Prostate gland (tissue), 2 donors: ENCODE measurements around the gene ABL2. TPM values are rescaled to one million over a fixed set of nuclear protein-coding genes. Genes with fewer than 3 reads are reported as not detected.

ENCODE experiments used
- DNase-seq: peaks from one replicate; pipeline ENCODE4 v3.0.0-alpha.2; 2019; ENCODE audit warnings: low spot score
- H3K27ac ChIP-seq, 2 donors: fragments of 200-600 bp; sonication (generic); 2 replicates each; pipeline ENCODE4 v1.5.1; 2017 to 2019
- H3K27me3 ChIP-seq: fragments of 200-600 bp; sonication (generic); replicated peaks from 2 replicates; pipeline ENCODE4 v1.5.1; 2019; ENCODE audit not compliant: insufficient read depth
- H3K36me3 ChIP-seq, 2 donors: fragments of 200-600 bp; sonication (generic); 1 replicate in 1 of 2; 2 replicates in 1 of 2; pipeline versions ENCODE4 v1.5.1 to v1.8.1; 2017 to 2019
- H3K4me1 ChIP-seq: fragments of 200-600 bp; sonication (generic); replicated peaks from 2 replicates; pipeline ENCODE4 v1.5.1; 2019
- H3K4me3 ChIP-seq, 2 donors: fragments of 200-600 bp; sonication (generic); 2 replicates each; pipeline ENCODE4 v1.5.1; 2017 to 2019
- H3K9me3 ChIP-seq: fragments of 200-600 bp; sonication (generic); 2 replicates; pipeline ENCODE4 v1.5.1; 2017
- CTCF ChIP-seq, 4 experiments: fragments of 200-600 bp in 2 of 4; fragments of 450-650 bp in 2 of 4; sonication (generic) in 2 of 4; IDR thresholded peaks; 1 replicate in 3 of 4; 2 replicates in 1 of 4; pipeline ENCODE4 v1.5.1; 2016 to 2019; ENCODE audit warnings: antibody characterized with exemption in 4 of 4, mild to moderate bottlenecking in 2 of 4, moderate library complexity in 2 of 4
- POLR2A ChIP-seq: fragments of 450-650 bp; IDR thresholded peaks from one replicate; pipeline ENCODE4 v1.6.1; 2016; ENCODE audit warnings: antibody characterized with exemption, mild to moderate bottlenecking
- POLR2AphosphoS5 ChIP-seq: sonication (generic); formaldehyde crosslinking; IDR thresholded peaks from one replicate; pipeline ENCODE4 v1.6.1; 2017; ENCODE audit warnings: antibody characterized with exemption
- whole genome bisulfite sequencing: methylation state at CpG from one replicate; pipeline ENCODE4 v1.1.5; 2018; 5-methylcytosine and 5-hydroxymethylcytosine counted together
- intact Hi-C: fragments of 100-400 bp; cut with DNase I; formaldehyde crosslinking; loops from one replicate; pipeline ENCODE4 v1.14.2; 2022
- total RNA-seq, 2 donors: library from RNA; depleted of rRNA; stranded (reverse); fragments of >200 nt; gene quantifications; one replicate each; pipeline ENCODE4 v1.1.0, GENCODE V29; 2016

Gene ABL2
- total RNA-seq, 2 donors from 2014 or later, result 12.1 to 18.4 TPM

- H3K9me3 ChIP-seq, result no peaks in the 10 kb centered on the region
- intact Hi-C loops, result loop anchor here (5.0 to 10.0 kb wide), 3 partner anchors 112 to 285 kb away; partner anchors contain the start of genes AXDND1 and SOAT1
- H3K4me1 ChIP-seq, result no peaks in the 10 kb centered on the region
- peaks cover 0 to 4% of the 10 kb centered on the region in 2 donors for H3K36me3 ChIP-seq
- DNase-seq, result no peak
- peak overlapping the region; percentile 75 to 76 for H3K27ac ChIP-seq
- H3K4me3 ChIP-seq, result peak overlapping the region; percentile 80 to 85
- under 1% methylated on average over 48 of the region's 52 CpGs for WGBS
- no peaks in the 10 kb centered on the region for H3K27me3 ChIP-seq
- TF ChIP-seq POLR2AphosphoS5, result no peak
- no peak for TF ChIP-seq POLR2A
- no peak for TF ChIP-seq CTCF (IDR thresholded peaks at IDR 0.05)
Measured at GRCh38 chr1:179082333-179082998, 147.0 kb downstream of the ABL2 start.

- peaks cover 0 to 4% of the 10 kb centered on the region in 2 donors for H3K36me3 ChIP-seq
- intact Hi-C loops, result loop anchor here (5.0 to 10.0 kb wide), 3 partner anchors 113 to 285 kb away; partner anchors contain the start of genes AXDND1 and SOAT1
- peak within 1 kb of the TSS; percentile 75 to 76 for H3K27ac ChIP-seq
- H3K4me1 ChIP-seq, result no peaks in the 10 kb centered on the region
- peak within 1 kb of the TSS; percentile 80 to 85 for H3K4me3 ChIP-seq
- peak; percentile 87 for TF ChIP-seq POLR2A
- TF ChIP-seq POLR2AphosphoS5, result peak; percentile 84
- TF ChIP-seq CTCF (IDR thresholded peaks at IDR 0.05), result no peak
- no peaks in the 10 kb centered on the region for H3K9me3 ChIP-seq
- H3K27me3 ChIP-seq, result no peaks in the 10 kb centered on the region
- peak; percentile 96 for DNase-seq
- WGBS, result 0% methylated on average over 25 of the region's 51 CpGs
Measured at GRCh38 chr1:179081687-179082332, 147.7 kb downstream of the ABL2 start, which contains the start of gene TOR3A. TSS of gene TOR3A (plus strand) at chr1:179082070. CDS start at chr1:179082129, 59 bp downstream.

- H3K27ac ChIP-seq, result peak overlapping the region; percentile 75 to 76
- 25% methylated on average over 18 of the region's 18 CpGs for WGBS
- H3K9me3 ChIP-seq, result no peaks in the 10 kb centered on the region
- no peak for DNase-seq
- no peak for TF ChIP-seq POLR2A
- no peak for TF ChIP-seq POLR2AphosphoS5
- TF ChIP-seq CTCF (IDR thresholded peaks at IDR 0.05), result no peak
- H3K4me3 ChIP-seq, result peak overlapping the region; percentile 80 to 85
- H3K27me3 ChIP-seq, result no peaks in the 10 kb centered on the region
- H3K4me1 ChIP-seq, result no peaks in the 10 kb centered on the region
- intact Hi-C loops, result loop anchor here (5.0 to 10.0 kb wide), 3 partner anchors 114 to 286 kb away; partner anchors contain the start of genes AXDND1 and SOAT1
- peaks cover 0 to 4% of the 10 kb centered on the region in 2 donors for H3K36me3 ChIP-seq
Measured at GRCh38 chr1:179080866-179081686, 148.4 kb downstream of the ABL2 start.

- DNase-seq, result peak; percentile 62
- Histone ChIP-seq H3K4me3 (no peak overlapping the region), H3K36me3 (peaks cover 0 to 3% of the 10 kb centered on the region in 2 donors), H3K4me1 (no peaks in the 10 kb centered on the region), H3K9me3 (no peaks in the 10 kb centered on the region), H3K27ac (no peak overlapping the region), H3K27me3 (no peaks in the 10 kb centered on the region)
- WGBS, result 48% methylated on average over 18 of the region's 18 CpGs
- intact Hi-C loops, result no loop called here
- TF ChIP-seq CTCF (IDR thresholded peaks at IDR 0.05), result peak in 3 of 4 experiments; percentile 39 to 71 (median 64)
- TF ChIP-seq POLR2A, result no peak
- peak; percentile 47 for TF ChIP-seq POLR2AphosphoS5
Measured at GRCh38 chr1:179079113-179079761, 150.2 kb downstream of the ABL2 start.
